Psoas muscle (tissue), 8 donors: Measurements from ENCODE around the gene INKA1. TPM values are rescaled to one million over a fixed set of nuclear protein-coding genes. Genes with fewer than 3 reads are reported as not detected.
"Not testable (repeated sequence)": the region's sequence is repeated elsewhere in the genome, so short reads cannot be mapped to it uniquely, and the experiment has no call there.

ENCODE experiments used
- ATAC-seq, 4 donors: fragments of 200-7000 bp; cut with Tn5 transposase; one replicate each; pipeline ENCODE4 v1.9.1; 2020; ENCODE audit warnings: moderate library complexity in 3 of 4, mild to moderate bottlenecking in 2 of 4
- DNase-seq, 2 donors: peaks; one replicate each; pipeline ENCODE4 v3.0.0-alpha.2; 2020
- H3K27ac ChIP-seq: fragments of 200-600 bp; one replicate; pipeline ENCODE4 v1.8.0; 2022
- H3K27me3 ChIP-seq, 3 donors: fragments of 200-600 bp in 1 of 3; one replicate each; pipeline versions ENCODE4 v1.6.1 to v1.8.0; 2013 to 2022; ENCODE audit warnings: low read length in 2 of 3, mild to moderate bottlenecking in 2 of 3, moderate library complexity in 1 of 3; ENCODE audit not compliant: insufficient read depth in 3 of 3
- H3K36me3 ChIP-seq, 2 donors: fragments of 200-600 bp in 1 of 2; one replicate each; pipeline versions ENCODE4 v1.6.1 to v1.8.0; 2013 to 2022; ENCODE audit warnings: low read depth in 1 of 2, mild to moderate bottlenecking in 1 of 2, moderate library complexity in 1 of 2; ENCODE audit not compliant: insufficient read depth in 1 of 2
- H3K4me1 ChIP-seq: fragments of 200-600 bp; one replicate; pipeline ENCODE4 v1.8.0; 2022
- H3K4me3 ChIP-seq: fragments of 200-600 bp; one replicate; pipeline ENCODE4 v1.8.0; 2022; ENCODE audit warnings: mild to moderate bottlenecking
- H3K9me3 ChIP-seq: fragments of 200-600 bp; one replicate; pipeline ENCODE4 v1.8.0; 2022
- CTCF ChIP-seq: fragments of 200-600 bp; IDR thresholded peaks from one replicate; pipeline ENCODE4 v1.8.0; 2022; ENCODE audit warnings: antibody characterized with exemption
- WGBS, 3 donors: extraction: QIAGEN DNeasy Blood & Tissue Kit; methylation state at CpG; one replicate each; pipeline versions ENCODE4 v1.1.6 to v1.1.7; 2013; 5-methylcytosine and 5-hydroxymethylcytosine counted together
- intact Hi-C, 2 donors: fragments of 100-400 bp; cut with DNase I; formaldehyde crosslinking; loops; one replicate each; pipeline versions ENCODE4 v1.11.0 to v1.14.2; 2022
- polyA plus RNA-seq, 3 donors: library from polyadenylated mRNA; stranded (reverse); fragments of 200-250 nt; gene quantifications; one replicate each; pipeline ENCODE4 v1.2.3, GENCODE V29; 2013
- total RNA-seq, 4 donors: library from RNA; stranded (reverse); fragmentation: NEBNext Ultra II Directional in 2 of 4; extraction: Animal tissue kit (Norgen Biotek cat#: 25700) in 2 of 4; gene quantifications; one replicate each; pipeline versions ENCODE4 v1.2.1 to v1.2.4, GENCODE V29; 2021 to 2023
- donor health status: healthy with polysubstance abuse.
- donor health status: DM: no; HTN: no; CAD: no; lungs with moderate emphysema.
- donor health status: Bipolar disorder and iron deficiency.
- donor health status: healthy.
- donor health status: DM: yes; HTN: yes; CAD: no.
- donor health status: DM: no; HTN: no; CAD: no.
- donor health status: DM: no; HTN: no; CAD: no.
- donor health status: DM: yes; HTN: yes; CAD: no.

INKA1 gene
- total and polyA plus RNA-seq, 7 donors = 2.2 to 20.1 (median 3.6) TPM

- ATAC-seq = no peak
- no peak for DNase-seq
- Histone ChIP-seq H3K27me3 (no peaks in the 10 kb centered on the region), H3K27ac (no peak overlapping the region), H3K9me3 (no peaks in the 10 kb centered on the region), H3K4me3 (no peak overlapping the region), H3K36me3 (peaks cover 0 to 12% of the 10 kb centered on the region in 2 donors), H3K4me1 (peaks cover 7% of the 10 kb centered on the region)
- intact Hi-C loops = no loop called here
- WGBS, 3 donors = 79 to 94% (median 83%) methylated on average over 1 of the region's 1 CpG
- TF ChIP-seq CTCF = no peak
Measured at GRCh38 chr3:49771340-49771938, 31.6 kb upstream of the INKA1 start.

GRCh38 chr3:49772703-49773102 lies 30.4 kb upstream of the INKA1 start:
- WGBS, 3 donors = 95 to 100% (median 97%) methylated on average over 2 of the region's 2 CpGs

GRCh38 chr3:49775538-49775937 lies 27.5 kb upstream of the INKA1 start:
- Histone ChIP-seq H3K27ac (no peak overlapping the region), H3K9me3 (no peaks in the 10 kb centered on the region), H3K27me3 (no peaks in the 10 kb centered on the region), H3K36me3 (peaks cover 0 to 18% of the 10 kb centered on the region in 2 donors), H3K4me1 (peaks cover 9% of the 10 kb centered on the region), H3K4me3 (no peak overlapping the region)
- intact Hi-C loops = no loop called here
- TF ChIP-seq CTCF = no peak
- ATAC-seq = no peak
- WGBS, 3 donors = 25 to 50% (median 49%) methylated on average over 3 of the region's 3 CpGs
- no peak for DNase-seq

More at GRCh38 chr3:49772703-49773102, 30.4 kb upstream of the INKA1 start:
- DNase-seq (no peak), ATAC-seq (no peak)
- peaks cover 7% of the 10 kb centered on the region for H3K4me1 ChIP-seq
- H3K9me3 ChIP-seq = no peaks in the 10 kb centered on the region
- no peak for TF ChIP-seq CTCF
- H3K27ac ChIP-seq = no peak overlapping the region
- no peaks in the 10 kb centered on the region for H3K27me3 ChIP-seq
- intact Hi-C loops = no loop called here
- peaks cover 0 to 24% of the 10 kb centered on the region in 2 donors for H3K36me3 ChIP-seq
- no peak overlapping the region for H3K4me3 ChIP-seq

GRCh38 chr3:49776101-49776500 lies 27.0 kb upstream of the INKA1 start:
- H3K27ac ChIP-seq, H3K27me3 ChIP-seq, intact Hi-C loops, ATAC-seq, DNase-seq, H3K4me3 ChIP-seq, H3K9me3 ChIP-seq: not testable (repeated sequence)
- H3K4me1 ChIP-seq = peaks cover 12% of the 10 kb centered on the region
- peaks cover 0 to 16% of the 10 kb centered on the region in 2 donors for H3K36me3 ChIP-seq
- WGBS, 3 donors = 67 to 86% (median 68%) methylated on average over 8 of the region's 8 CpGs

- H3K9me3 ChIP-seq = no peaks in the 10 kb centered on the region
- WGBS, 3 donors = 90 to 92% (median 91%) methylated on average over 5 of the region's 5 CpGs
- DNase-seq (no peak), ATAC-seq (no peak)
- H3K27me3 ChIP-seq = no peaks in the 10 kb centered on the region
- intact Hi-C loops = no loop called here
- peaks cover 0 to 43% of the 10 kb centered on the region in 2 donors for H3K36me3 ChIP-seq
- H3K27ac ChIP-seq = no peak overlapping the region
- H3K4me1 ChIP-seq = peaks cover 17% of the 10 kb centered on the region
- no peak overlapping the region for H3K4me3 ChIP-seq
- TF ChIP-seq CTCF = no peak
Measured at GRCh38 chr3:49779358-49780079, 23.5 kb upstream of the INKA1 start.
